ENCODE results near the gene RABGAP1L.
"Not testable (repeated sequence)": the region's sequence is repeated elsewhere in the genome, so short reads cannot be mapped to it uniquely, and the experiment has no call there.

RABGAP1L gene

GRCh38 chr1:174243451-174244000 lies 84.2 kb downstream of the RABGAP1L start:
- DNase-seq (ENCODE audit: low read depth) = no peak

DNA sequence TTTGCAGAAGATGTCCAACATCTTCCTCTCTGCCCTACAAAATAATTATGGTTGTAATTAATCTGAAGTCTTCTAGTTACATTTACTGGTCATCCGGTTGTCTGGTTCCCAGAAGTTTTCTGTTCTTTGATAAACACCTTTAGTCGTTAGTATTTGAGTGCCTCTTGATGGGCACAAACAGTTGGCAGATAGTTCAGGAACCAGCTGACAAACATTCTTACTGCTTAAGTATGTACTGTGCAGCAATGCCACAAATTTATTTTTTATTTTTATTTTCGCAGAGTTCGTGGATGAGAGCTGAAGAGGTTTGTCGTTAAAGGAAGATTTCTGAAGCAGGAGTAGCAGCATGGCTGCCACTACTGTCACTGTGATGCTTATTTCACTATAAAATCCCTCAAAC lies 84.7 kb downstream of the RABGAP1L start:
- DNase-seq (ENCODE audit: low read depth) = no peak

GRCh38 chr1:174247472-174247871 lies 88.2 kb downstream of the RABGAP1L start:
- no peak for DNase-seq (ENCODE audit: low read depth)

DNA sequence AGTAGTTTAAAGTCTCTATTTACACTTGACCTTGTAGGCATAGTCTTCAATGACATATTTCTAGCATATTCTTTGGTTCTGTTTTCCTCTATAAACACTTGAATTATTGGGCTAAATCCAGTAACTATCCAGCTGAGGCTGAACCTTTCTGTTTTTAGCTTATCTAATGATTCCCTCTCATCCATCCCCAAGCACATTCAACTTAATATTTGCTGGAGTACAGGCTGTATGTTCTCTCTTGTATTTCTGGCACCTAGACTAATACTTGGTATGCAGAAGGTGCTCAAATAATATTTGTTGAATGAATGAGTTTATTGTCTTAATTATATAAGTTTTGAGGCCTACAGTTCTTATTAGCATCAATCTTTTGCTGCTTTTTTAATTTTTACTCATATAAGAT lies 88.7 kb downstream of the RABGAP1L start:
- no peak for DNase-seq (ENCODE audit: low read depth)

- DNase-seq (ENCODE audit: low read depth) = not testable (repeated sequence)
Observed at GRCh38 chr1:174256386-174256785, 97.1 kb downstream of the RABGAP1L start.

DNA sequence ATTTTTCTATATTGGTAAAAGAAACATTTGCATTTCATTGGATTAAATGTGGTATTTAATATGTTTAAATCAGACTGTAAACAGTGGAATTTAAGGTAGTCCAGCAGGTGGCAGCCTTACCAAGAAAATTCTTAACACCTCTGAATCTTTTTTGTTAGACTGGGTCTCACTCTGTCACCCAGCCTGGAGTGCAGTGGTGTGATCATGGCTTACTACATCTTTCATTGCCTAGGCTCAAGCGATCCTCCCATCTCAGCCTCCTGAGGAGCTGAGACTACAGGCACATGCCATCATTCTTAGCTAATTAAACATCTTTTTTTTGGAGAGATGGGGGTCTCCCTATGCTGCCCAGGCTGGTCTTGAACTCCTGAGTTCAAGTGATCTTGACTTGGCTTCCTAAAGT lies 98.8 kb downstream of the RABGAP1L start:
- no peak for DNase-seq (ENCODE audit: low read depth)

DNA sequence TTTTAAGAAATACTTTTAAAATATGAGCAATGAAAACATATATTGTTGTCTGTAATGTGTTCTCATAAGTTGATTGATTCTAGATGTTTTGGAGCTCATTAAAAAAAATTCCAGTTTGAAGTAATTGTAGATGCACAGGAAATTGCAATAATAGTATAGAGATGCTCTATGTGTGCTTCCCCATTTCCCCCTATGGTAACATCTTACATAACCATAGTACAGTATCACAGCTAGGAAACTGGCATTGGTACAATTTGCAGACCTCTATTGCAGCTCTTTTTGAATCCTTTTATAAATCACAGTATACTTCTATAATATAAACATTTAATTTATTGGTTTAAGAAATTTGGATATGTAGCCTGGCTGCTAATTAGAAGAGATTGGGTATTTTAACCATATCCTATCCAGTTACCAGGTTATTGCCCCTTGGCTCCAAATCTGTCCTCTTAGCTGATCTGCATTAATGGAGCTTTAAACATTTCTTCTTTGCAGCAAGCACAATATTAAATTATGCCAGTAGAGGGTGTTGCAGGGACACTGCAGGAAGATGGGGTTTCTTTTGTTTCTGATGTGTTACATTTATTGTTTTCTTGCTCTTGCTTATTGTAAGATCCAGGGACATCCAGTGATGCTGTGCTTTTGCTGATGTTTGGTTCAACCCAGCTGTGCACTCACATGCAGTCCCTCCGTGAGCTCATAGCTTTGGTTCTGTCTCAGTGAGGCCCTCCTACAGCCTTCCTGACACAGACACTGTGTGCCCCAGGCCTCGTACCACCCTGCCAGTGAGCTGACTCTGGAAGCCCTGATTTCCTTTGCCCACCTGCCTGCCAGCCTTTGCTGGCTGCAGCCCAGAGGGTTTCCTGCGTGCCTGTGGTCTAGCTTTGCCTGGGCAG lies 103.3 kb downstream of the RABGAP1L start:
- DNase-seq (ENCODE audit: low read depth) = no peak

GRCh38 chr1:174265282-174265681 lies 106.0 kb downstream of the RABGAP1L start:
- DNase-seq (ENCODE audit: low read depth) = no peak

- DNase-seq (ENCODE audit: low read depth) = no peak
Observed at GRCh38 chr1:174266476-174266875, 107.2 kb downstream of the RABGAP1L start.

GRCh38 chr1:174266991-174267612 lies 107.8 kb downstream of the RABGAP1L start:
- DNase-seq (ENCODE audit: low read depth) = no peak

- DNase-seq (ENCODE audit: low read depth) = no peak
Observed at GRCh38 chr1:174269989-174270651, 110.8 kb downstream of the RABGAP1L start.

DNA sequence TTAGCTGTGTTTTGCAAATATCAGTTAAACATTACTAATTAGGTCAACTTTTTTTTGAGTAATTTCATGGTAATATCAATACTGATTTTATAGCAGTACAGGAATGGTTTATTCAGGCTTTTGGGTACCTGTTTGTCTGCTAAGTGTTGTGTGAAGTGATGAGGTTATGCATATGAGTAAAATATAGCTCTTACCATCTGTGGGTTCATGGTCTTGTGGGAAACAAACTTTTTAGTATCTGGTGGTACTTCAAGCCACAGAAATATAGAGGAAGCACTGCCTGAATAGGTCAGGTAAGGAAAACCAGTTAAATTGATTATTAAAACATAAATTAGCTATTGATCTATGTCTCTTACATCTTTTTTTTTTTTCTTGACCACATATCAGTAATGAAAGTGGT lies 113.9 kb downstream of the RABGAP1L start:
- no peak for DNase-seq (ENCODE audit: low read depth)

DNA sequence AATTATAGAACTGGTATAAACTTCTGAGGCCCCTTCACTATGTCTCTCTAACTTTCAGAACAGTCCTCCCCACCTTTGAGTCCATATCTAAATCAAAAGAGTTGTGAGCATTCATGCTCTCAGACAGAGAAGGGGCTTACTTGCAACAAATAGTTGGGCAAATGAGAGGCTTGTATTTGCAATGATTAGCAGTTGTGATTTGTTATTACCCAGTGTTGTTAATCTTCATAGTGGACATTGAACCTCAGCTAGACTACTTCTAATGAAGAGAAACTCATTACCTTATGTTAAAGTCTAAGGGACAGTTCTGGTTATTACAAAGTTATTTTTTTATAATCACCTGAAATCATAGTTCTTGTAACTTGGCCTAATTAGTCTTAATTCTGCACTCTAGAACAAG lies 114.5 kb downstream of the RABGAP1L start:
- DNase-seq (ENCODE audit: low read depth) = no peak

GRCh38 chr1:174274452-174274851 lies 115.1 kb downstream of the RABGAP1L start:
- no peak for DNase-seq (ENCODE audit: low read depth)

GRCh38 chr1:174274884-174275283 lies 115.6 kb downstream of the RABGAP1L start:
- DNase-seq (ENCODE audit: low read depth) = no peak

GRCh38 chr1:174276087-174276486 lies 116.8 kb downstream of the RABGAP1L start:
- DNase-seq (ENCODE audit: low read depth) = no peak

GRCh38 chr1:174284052-174284451 lies 124.7 kb downstream of the RABGAP1L start:
- DNase-seq (ENCODE audit: low read depth) = no peak

GRCh38 chr1:174286042-174286441 lies 126.7 kb downstream of the RABGAP1L start:
- DNase-seq (ENCODE audit: low read depth) = no peak

GRCh38 chr1:174289644-174290310 lies 130.5 kb downstream of the RABGAP1L start:
- no peak for DNase-seq (ENCODE audit: low read depth)

GRCh38 chr1:174291059-174291458 lies 131.7 kb downstream of the RABGAP1L start:
- DNase-seq (ENCODE audit: low read depth) = no peak

DNA sequence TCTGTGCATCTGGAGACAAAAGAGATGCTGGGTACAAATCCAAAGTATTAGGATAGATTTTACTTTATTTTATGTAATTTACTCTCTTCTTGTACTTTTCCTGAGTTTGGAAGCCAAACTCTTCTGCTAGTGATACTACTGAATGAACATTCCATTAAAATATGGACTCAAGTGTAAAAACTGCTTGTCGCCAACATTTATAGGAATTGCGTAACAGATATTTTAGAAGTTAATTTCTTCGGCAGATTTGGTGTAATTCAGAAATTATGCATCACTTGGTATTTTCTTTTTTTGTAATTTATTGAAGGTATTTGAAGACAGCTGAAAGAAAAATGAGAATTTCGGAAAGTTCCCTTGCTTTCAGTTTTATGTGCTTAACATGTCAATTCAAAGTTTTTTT lies 137.0 kb downstream of the RABGAP1L start:
- DNase-seq (ENCODE audit: low read depth) = no peak

GRCh38 chr1:174297351-174297750 lies 138.0 kb downstream of the RABGAP1L start:
- DNase-seq (ENCODE audit: low read depth) = no peak

Measured in stimulated activated CD8-positive, alpha-beta memory T cell treated with anti-CD3 and anti-CD28 coated beads, Interleukin-12 subunit alpha, Interleukin-12 subunit beta, amount 100 ng/mL, for 4 hours (primary cell).